CD4-positive, alpha-beta memory T cell (primary cell): ENCODE data around the gene CAMKMT. TPM values are rescaled to one million over a fixed set of nuclear protein-coding genes. Genes with fewer than 3 reads are reported as not detected.
A peak's percentile ranks its signal among the peaks of the same experiment; 100 is the strongest.

Source experiments
- CTCF ChIA-PET: fragments of 350-600 bp; sonication (Branson Sonifier 250); formaldehyde crosslinking; loops from one replicate; lab custom pipeline; 2021; ENCODE audit warnings: inconsistent platforms; ENCODE audit not compliant: partially characterized antibody; lab: Charles Lee
- POLR2A ChIA-PET: fragments of 350-600 bp; sonication (Branson Sonifier 250); formaldehyde crosslinking; loops from one replicate; lab custom pipeline; 2021; ENCODE audit not compliant: partially characterized antibody; lab: Charles Lee
- DNase-seq, 5 donors: peaks; one replicate each; pipeline versions ENCODE4 v3.0.0 to v3.0.0-alpha.2; 2020 to 2022; ENCODE audit warnings: mixed read lengths in 1 of 5
- H3K27ac ChIP-seq: one replicate; pipeline ENCODE4 v1.7.0; 2013; ENCODE audit warnings: low read depth, low read length
- H3K27me3 ChIP-seq: 2 replicates; pipeline ENCODE4 v1.7.0; 2013; ENCODE audit warnings: mild to moderate bottlenecking, low read length, moderate library complexity; ENCODE audit not compliant: insufficient read depth
- H3K36me3 ChIP-seq: 2 replicates; pipeline ENCODE4 v1.7.0; 2013; ENCODE audit warnings: mild to moderate bottlenecking, low read length, moderate library complexity; ENCODE audit not compliant: insufficient read depth
- H3K4me1 ChIP-seq: 2 replicates; pipeline ENCODE4 v1.7.0; 2013; ENCODE audit warnings: mild to moderate bottlenecking, low read length, moderate library complexity; ENCODE audit not compliant: insufficient read depth
- H3K4me3 ChIP-seq, 2 donors: one replicate each; pipeline ENCODE4 v1.7.0; 2013; ENCODE audit warnings: low read length in 2 of 2, mild to moderate bottlenecking in 1 of 2
- H3K9me3 ChIP-seq, 2 donors: one replicate each; pipeline ENCODE4 v1.7.0; 2013; ENCODE audit warnings: low read length in 2 of 2, control low read depth in 1 of 2; ENCODE audit not compliant: control insufficient read depth in 1 of 2
- H3K27ac Mint-ChIP-seq, 7 donors: one replicate each; pipeline ENCODE4 v1.8.0; 2020 to 2021; ENCODE audit warnings: mixed read lengths in 7 of 7, mild to moderate bottlenecking in 6 of 7, inconsistent platforms in 3 of 7, moderate library complexity in 3 of 7
- H3K27me3 Mint-ChIP-seq, 2 donors: one replicate each; pipeline ENCODE4 v1.8.0; 2020 to 2021; ENCODE audit warnings: mixed read lengths in 2 of 2
- H3K36me3 Mint-ChIP-seq, 2 donors: one replicate each; pipeline ENCODE4 v1.8.0; 2020 to 2021; ENCODE audit warnings: mixed read lengths in 2 of 2, inconsistent platforms in 1 of 2, mild to moderate bottlenecking in 1 of 2
- H3K4me1 Mint-ChIP-seq, 4 donors: one replicate each; pipeline ENCODE4 v1.8.0; 2020 to 2021; ENCODE audit warnings: mixed read lengths in 4 of 4, mild to moderate bottlenecking in 1 of 4
- H3K4me3 Mint-ChIP-seq, 8 donors: one replicate each; pipeline ENCODE4 v1.8.0; 2020 to 2021; ENCODE audit warnings: mixed read lengths in 8 of 8, mild to moderate bottlenecking in 7 of 8, moderate library complexity in 6 of 8, inconsistent platforms in 3 of 8
- H3K9me3 Mint-ChIP-seq, 8 donors: one replicate each; pipeline ENCODE4 v1.8.0; 2020 to 2021; ENCODE audit warnings: mixed read lengths in 8 of 8, mild to moderate bottlenecking in 5 of 8, inconsistent platforms in 3 of 8, moderate library complexity in 1 of 8
- intact Hi-C: fragments of 100-400 bp; cut with micrococcal nuclease; formaldehyde crosslinking; loops from one replicate; pipeline ENCODE4 v1.15.1; 2023
- polyA plus RNA-seq, 2 donors: library from polyadenylated mRNA; unstranded; fragments of 300-500 nt; fragmentation: Illumina TruSeq; gene quantifications; one replicate each; pipeline ENCODE4 v1.2.3, GENCODE V29; 2021
- total RNA-seq, 2 experiments: library from RNA; stranded (reverse); gene quantifications; one replicate each; pipeline ENCODE4 v1.2.3, GENCODE V29; 2021

Gene CAMKMT
- total and polyA plus RNA-seq, 4 experiments from 2014 or later = 9.3 to 19.7 (median 15.7) TPM

DNA sequence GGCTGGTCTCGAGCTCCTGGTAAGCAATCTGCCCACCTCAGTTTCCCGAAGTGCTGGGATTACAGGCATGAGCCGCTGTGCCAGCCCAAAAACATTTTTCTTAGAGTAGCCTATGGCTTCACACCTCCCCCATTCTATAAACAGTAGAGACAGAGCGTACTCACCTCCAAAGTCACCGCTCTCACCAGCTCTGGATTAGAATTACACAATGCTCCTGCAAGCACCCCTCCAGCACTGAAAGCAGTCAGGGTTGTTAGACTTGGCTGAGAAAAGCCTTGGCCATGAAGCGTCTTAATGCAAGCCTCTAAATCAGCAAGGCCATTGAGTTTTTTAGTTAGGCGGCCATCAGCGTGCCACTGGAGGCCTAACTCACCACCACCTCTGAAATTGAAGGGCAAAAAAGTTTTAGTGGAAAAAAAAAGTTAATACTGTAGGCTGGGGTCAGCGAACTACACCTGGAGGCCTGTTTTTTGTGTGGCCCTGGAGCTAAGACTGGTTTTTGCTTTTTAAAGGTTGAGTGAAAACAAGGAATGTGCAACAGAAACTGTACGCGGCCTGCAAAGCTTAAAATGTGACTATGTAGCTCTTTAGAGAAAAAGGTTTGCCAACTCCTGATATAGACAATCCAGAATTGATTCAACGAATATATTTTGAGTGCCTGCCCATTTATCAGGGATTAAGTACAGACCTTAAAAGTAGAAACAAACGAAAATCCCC is 35.0 kb upstream of the CAMKMT start:
- no peaks in the 10 kb centered on the region for H3K4me1 ChIP-seq
- H3K4me3 ChIP-seq = no peak overlapping the region
- no peak overlapping the region for H3K27ac Mint-ChIP-seq
- H3K36me3 Mint-ChIP-seq = peaks cover 68 to 73% of the 10 kb centered on the region in 2 donors
- H3K4me1 Mint-ChIP-seq = peaks cover 0 to 6% (median 1%) of the 10 kb centered on the region in 4 donors
- CTCF ChIA-PET = no interaction called here
- H3K27me3 Mint-ChIP-seq = no peaks in the 10 kb centered on the region
- H3K9me3 ChIP-seq = no peaks in the 10 kb centered on the region
- H3K4me3 Mint-ChIP-seq = no peak overlapping the region
- intact Hi-C loops = no loop called here
- H3K27ac ChIP-seq = no peak overlapping the region
- no peaks in the 10 kb centered on the region for H3K9me3 Mint-ChIP-seq
- DNase-seq = no peak
- no peaks in the 10 kb centered on the region for H3K27me3 ChIP-seq
- POLR2A ChIA-PET = no interaction called here
- H3K36me3 ChIP-seq = peaks cover 33% of the 10 kb centered on the region

DNA sequence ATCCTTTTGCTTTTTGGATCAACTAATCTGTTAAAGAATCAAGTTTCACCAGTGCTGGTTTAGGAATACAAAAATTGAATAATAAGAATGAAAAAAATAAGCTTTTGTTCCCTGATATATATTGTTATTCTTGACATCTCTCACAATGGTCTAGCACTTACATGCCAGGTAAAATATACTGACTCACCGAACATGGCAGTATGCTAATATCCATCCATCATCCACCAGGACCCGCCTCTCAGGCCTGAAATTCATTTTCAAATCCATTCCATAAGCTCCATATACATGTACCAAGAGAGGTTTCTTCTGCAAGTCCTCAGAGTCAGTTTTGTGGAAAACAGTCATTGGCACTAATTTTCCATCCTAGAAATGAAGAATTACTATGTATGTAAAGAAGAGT is 33.0 kb upstream of the CAMKMT start:
- POLR2A ChIA-PET = no interaction called here

GRCh38 chr2:44329343-44329742 is 32.4 kb upstream of the CAMKMT start:
- Mint-ChIP-seq H3K36me3 (peaks cover 58 to 67% of the 10 kb centered on the region in 2 donors), H3K4me3 (no peak overlapping the region), H3K4me1 (peaks cover 0 to 6% (median 1%) of the 10 kb centered on the region in 4 donors), H3K27me3 (no peaks in the 10 kb centered on the region), H3K27ac (peak overlapping the region in 1 of 7 donors; percentile 17), H3K9me3 (no peaks in the 10 kb centered on the region)
- H3K27ac ChIP-seq = no peak overlapping the region
- H3K4me1 ChIP-seq = no peaks in the 10 kb centered on the region
- POLR2A ChIA-PET = no interaction called here
- H3K27me3 ChIP-seq = no peaks in the 10 kb centered on the region
- H3K9me3 ChIP-seq = no peaks in the 10 kb centered on the region
- no peak overlapping the region for H3K4me3 ChIP-seq
- intact Hi-C loops = no loop called here
- peaks cover 25% of the 10 kb centered on the region for H3K36me3 ChIP-seq
- DNase-seq = no peak
- CTCF ChIA-PET = interaction anchor here (0.7 kb wide), 1 partner anchor 242 kb away, joined by 3 read pairs; no protein-coding TSS in a partner anchor

More for the DNA sequence above, 33.0 kb upstream of the CAMKMT start:
- peaks cover 25% of the 10 kb centered on the region for H3K36me3 ChIP-seq
- Mint-ChIP-seq H3K4me1 (peaks cover 0 to 6% (median 1%) of the 10 kb centered on the region in 4 donors), H3K27me3 (no peaks in the 10 kb centered on the region), H3K4me3 (no peak overlapping the region), H3K9me3 (no peaks in the 10 kb centered on the region), H3K36me3 (peaks cover 59 to 69% of the 10 kb centered on the region in 2 donors), H3K27ac (no peak overlapping the region)
- no peak for DNase-seq
- CTCF ChIA-PET = interaction anchor here (0.6 to 0.7 kb wide), 3 partner anchors 203 to 1296 kb away, joined by 3 read pairs; no protein-coding TSS in a partner anchor
- no peak overlapping the region for H3K4me3 ChIP-seq
- no peaks in the 10 kb centered on the region for H3K27me3 ChIP-seq
- no peak overlapping the region for H3K27ac ChIP-seq
- H3K9me3 ChIP-seq = no peaks in the 10 kb centered on the region
- H3K4me1 ChIP-seq = no peaks in the 10 kb centered on the region
- intact Hi-C loops = no loop called here

DNA sequence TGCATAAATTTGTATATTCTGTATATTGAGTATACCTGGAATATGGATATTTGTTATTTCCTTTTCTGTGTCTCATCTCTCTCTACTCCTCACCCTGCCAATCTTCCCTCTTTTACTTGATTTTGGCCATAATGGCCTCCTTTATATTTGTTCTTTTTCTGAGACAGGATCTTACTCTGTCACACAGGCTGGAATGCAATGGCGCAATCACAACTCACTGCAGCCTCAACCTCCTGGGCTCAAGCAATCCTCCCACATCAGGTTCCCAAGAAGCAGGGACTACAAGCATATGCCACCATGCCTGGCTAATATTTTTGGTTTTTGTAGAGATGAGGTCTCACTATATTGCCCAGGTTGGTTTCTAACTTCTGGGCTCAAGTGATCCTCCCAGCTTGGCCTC is 30.9 kb upstream of the CAMKMT start:
- peaks cover 0 to 12% (median 5%) of the 10 kb centered on the region in 4 donors for H3K4me1 Mint-ChIP-seq
- H3K4me1 ChIP-seq = no peaks in the 10 kb centered on the region
- H3K27me3 Mint-ChIP-seq = no peaks in the 10 kb centered on the region
- DNase-seq = no peak
- peak overlapping the region in 3 of 7 donors; percentile 13 to 48 (median 31) for H3K27ac Mint-ChIP-seq
- no peak overlapping the region for H3K4me3 ChIP-seq
- H3K4me3 Mint-ChIP-seq = no peak overlapping the region
- no peaks in the 10 kb centered on the region for H3K27me3 ChIP-seq
- no peak overlapping the region for H3K27ac ChIP-seq
- peaks cover 55 to 64% of the 10 kb centered on the region in 2 donors for H3K36me3 Mint-ChIP-seq
- H3K36me3 ChIP-seq = peaks cover 23% of the 10 kb centered on the region
- POLR2A ChIA-PET = no interaction called here
- H3K9me3 Mint-ChIP-seq = peaks cover 0 to 2% (median 0%) of the 10 kb centered on the region in 8 donors
- CTCF ChIA-PET = no interaction called here
- intact Hi-C loops = no loop called here
- no peaks in the 10 kb centered on the region for H3K9me3 ChIP-seq

DNA sequence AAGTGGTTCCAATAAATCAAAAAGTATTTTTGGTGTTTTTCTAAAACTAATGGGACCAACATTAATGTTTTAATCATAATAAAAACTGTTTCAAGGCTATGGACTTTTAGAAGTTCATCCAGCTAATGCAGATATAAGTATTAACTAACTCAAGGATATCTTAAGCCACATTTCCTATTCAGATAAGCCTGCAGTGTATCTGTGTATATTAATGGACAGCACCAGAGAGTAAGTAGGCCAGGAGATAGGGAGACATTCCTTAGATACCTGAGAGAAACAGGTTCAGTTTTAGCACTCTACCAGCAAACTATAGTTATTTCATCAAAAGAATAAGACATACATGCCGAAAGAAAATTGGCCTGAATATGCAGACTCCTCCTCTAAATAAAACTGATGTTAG is 27.8 kb upstream of the CAMKMT start:
- Mint-ChIP-seq H3K27ac (no peak overlapping the region), H3K4me3 (no peak overlapping the region), H3K9me3 (peaks cover 0 to 4% (median 0%) of the 10 kb centered on the region in 8 donors), H3K36me3 (peaks cover 63 to 69% of the 10 kb centered on the region in 2 donors), H3K4me1 (peaks cover 4 to 20% (median 16%) of the 10 kb centered on the region in 4 donors), H3K27me3 (no peaks in the 10 kb centered on the region)
- Histone ChIP-seq H3K36me3 (peaks cover 24% of the 10 kb centered on the region), H3K4me3 (no peak overlapping the region), H3K4me1 (no peaks in the 10 kb centered on the region), H3K9me3 (no peaks in the 10 kb centered on the region), H3K27ac (no peak overlapping the region), H3K27me3 (no peaks in the 10 kb centered on the region)
- POLR2A ChIA-PET = no interaction called here
- CTCF ChIA-PET = interaction anchor here (1.1 kb wide), 1 partner anchor 13 kb away, joined by 3 read pairs; no protein-coding TSS in a partner anchor
- intact Hi-C loops = no loop called here
- no peak for DNase-seq

- ChIA-PET POLR2A (no interaction called here), CTCF (interaction anchor here (0.7 kb wide), 1 partner anchor 91 kb away, joined by 3 read pairs; no protein-coding TSS in a partner anchor)
- Histone ChIP-seq H3K27ac (no peak overlapping the region), H3K36me3 (peaks cover 24% of the 10 kb centered on the region), H3K4me1 (no peaks in the 10 kb centered on the region), H3K27me3 (no peaks in the 10 kb centered on the region), H3K4me3 (no peak overlapping the region), H3K9me3 (no peaks in the 10 kb centered on the region)
- no peak for DNase-seq
- Mint-ChIP-seq H3K36me3 (peaks cover 62 to 66% of the 10 kb centered on the region in 2 donors), H3K9me3 (peaks cover 0 to 4% (median 0%) of the 10 kb centered on the region in 8 donors), H3K27ac (peak overlapping the region in 6 of 7 donors; percentile 14 to 68 (median 28)), H3K4me3 (no peak overlapping the region), H3K4me1 (peaks cover 4 to 20% (median 13%) of the 10 kb centered on the region in 4 donors), H3K27me3 (no peaks in the 10 kb centered on the region)
- intact Hi-C loops = no loop called here
These were observed 25.8 kb upstream of the CAMKMT start for GRCh38 chr2:44335806-44336538.

DNA sequence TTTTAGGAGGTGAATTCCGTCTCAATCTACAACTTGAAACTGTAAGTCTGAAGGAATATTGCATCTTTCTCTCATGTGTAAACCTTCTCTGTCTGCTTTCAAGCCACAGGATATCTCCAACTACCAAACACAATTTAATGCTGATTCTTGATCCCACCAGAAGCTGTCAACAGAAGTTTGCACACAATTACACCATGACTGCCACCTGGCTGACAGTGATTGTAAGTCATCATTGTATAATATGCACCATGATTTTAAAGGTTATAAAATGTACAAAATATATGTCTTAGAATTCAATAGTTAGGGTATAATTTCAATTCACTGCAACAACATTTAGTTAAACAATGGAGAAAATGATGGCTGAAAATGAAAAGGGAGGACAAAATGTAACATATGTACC is 18.9 kb upstream of the CAMKMT start:
- Histone ChIP-seq H3K9me3 (no peaks in the 10 kb centered on the region), H3K36me3 (peaks cover 25% of the 10 kb centered on the region), H3K27ac (no peak overlapping the region), H3K27me3 (no peaks in the 10 kb centered on the region), H3K4me1 (no peaks in the 10 kb centered on the region), H3K4me3 (no peak overlapping the region)
- H3K27me3 Mint-ChIP-seq = no peaks in the 10 kb centered on the region
- intact Hi-C loops = loop anchor here (1.0 kb wide), 3 partner anchors 99 to 299 kb away; no protein-coding TSS in a partner anchor
- DNase-seq = peak in 4 of 5 donors; percentile 14 to 29 (median 22)
- ChIA-PET CTCF (interaction anchor here (0.6 to 2.3 kb wide), 7 partner anchors 9 to 299 kb away, joined by 3 to 16 read pairs (median 6); partner anchors contain the start of genes CAMKMT and PREPL), POLR2A (interaction anchor here (0.6 to 1.5 kb wide), 2 partner anchors 19 to 116 kb away, joined by 3 to 6 read pairs; partner anchors contain the start of genes CAMKMT and PREPL)
- peaks cover 27 to 45% of the 10 kb centered on the region in 2 donors for H3K36me3 Mint-ChIP-seq
- no peak overlapping the region for H3K4me3 Mint-ChIP-seq
- no peaks in the 10 kb centered on the region for H3K9me3 Mint-ChIP-seq
- no peak overlapping the region for H3K27ac Mint-ChIP-seq
- H3K4me1 Mint-ChIP-seq = peaks cover 0 to 2% (median under 1%) of the 10 kb centered on the region in 4 donors
